Measurements from ENCODE around the gene BPIFB3.

GRCh38 chr20:33084722-33085121 is 31.0 kb downstream of the BPIFB3 start:
- TF ChIP-seq POLR2A (IDR thresholded peaks at IDR 0.05; ENCODE audit: low read depth, low read length) (no peak), CEBPB (IDR thresholded peaks at IDR 0.05; ENCODE audit: low read depth, low read length) (no peak), CTCF (conservative IDR thresholded peaks at IDR 0.05; ENCODE audit: low read depth, low read length) (no peak), FOS (IDR thresholded peaks at IDR 0.05; ENCODE audit: low read depth, low read length) (no peak), MAZ (IDR thresholded peaks at IDR 0.05; ENCODE audit: borderline replicate concordance, low read depth, low read length) (no peak), BHLHE40 (IDR thresholded peaks at IDR 0.05; ENCODE audit: low read depth, low read length) (no peak), SMC3 (IDR thresholded peaks at IDR 0.05; ENCODE audit: low read depth, low read length) (no peak), USF2 (IDR thresholded peaks at IDR 0.05; ENCODE audit: low read depth, low read length) (no peak), RAD21 (IDR thresholded peaks at IDR 0.05; ENCODE audit: low read length) (no peak), MXI1 (IDR thresholded peaks at IDR 0.05; ENCODE audit: borderline replicate concordance, low read depth, low read length) (no peak)

Measured in IMR-90 (cell line).